ENCODE results near the gene TREH.

DNA sequence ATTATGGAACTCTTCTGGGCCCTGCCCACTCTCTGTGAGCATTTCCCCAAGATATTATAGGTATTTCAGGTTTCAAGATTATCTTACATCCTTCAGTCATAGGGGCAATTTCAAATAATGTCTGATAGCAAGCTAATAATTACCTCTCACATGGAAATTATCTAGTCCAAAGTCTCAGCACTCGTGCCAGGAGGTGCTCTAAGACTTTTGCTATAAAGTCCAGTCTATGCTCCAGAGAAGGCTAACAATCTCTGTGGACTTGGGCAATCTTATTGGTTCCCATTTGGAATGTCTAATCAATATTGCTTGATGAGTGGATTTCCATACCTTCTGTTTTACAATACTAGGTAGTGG lies 5.4 kb downstream of the TREH start:
- TF ChIP-seq, protein P1, sequence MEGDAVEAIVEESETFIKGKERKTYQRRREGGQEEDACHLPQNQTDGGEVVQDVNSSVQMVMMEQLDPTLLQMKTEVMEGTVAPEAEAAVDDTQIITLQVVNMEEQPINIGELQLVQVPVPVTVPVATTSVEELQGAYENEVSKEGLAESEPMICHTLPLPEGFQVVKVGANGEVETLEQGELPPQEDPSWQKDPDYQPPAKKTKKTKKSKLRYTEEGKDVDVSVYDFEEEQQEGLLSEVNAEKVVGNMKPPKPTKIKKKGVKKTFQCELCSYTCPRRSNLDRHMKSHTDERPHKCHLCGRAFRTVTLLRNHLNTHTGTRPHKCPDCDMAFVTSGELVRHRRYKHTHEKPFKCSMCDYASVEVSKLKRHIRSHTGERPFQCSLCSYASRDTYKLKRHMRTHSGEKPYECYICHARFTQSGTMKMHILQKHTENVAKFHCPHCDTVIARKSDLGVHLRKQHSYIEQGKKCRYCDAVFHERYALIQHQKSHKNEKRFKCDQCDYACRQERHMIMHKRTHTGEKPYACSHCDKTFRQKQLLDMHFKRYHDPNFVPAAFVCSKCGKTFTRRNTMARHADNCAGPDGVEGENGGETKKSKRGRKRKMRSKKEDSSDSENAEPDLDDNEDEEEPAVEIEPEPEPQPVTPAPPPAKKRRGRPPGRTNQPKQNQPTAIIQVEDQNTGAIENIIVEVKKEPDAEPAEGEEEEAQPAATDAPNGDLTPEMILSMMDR (IDR thresholded peaks at IDR 0.05; ENCODE audit: poor library complexity, severe bottlenecking) = no peak
- TF ChIP-seq, protein P2, sequence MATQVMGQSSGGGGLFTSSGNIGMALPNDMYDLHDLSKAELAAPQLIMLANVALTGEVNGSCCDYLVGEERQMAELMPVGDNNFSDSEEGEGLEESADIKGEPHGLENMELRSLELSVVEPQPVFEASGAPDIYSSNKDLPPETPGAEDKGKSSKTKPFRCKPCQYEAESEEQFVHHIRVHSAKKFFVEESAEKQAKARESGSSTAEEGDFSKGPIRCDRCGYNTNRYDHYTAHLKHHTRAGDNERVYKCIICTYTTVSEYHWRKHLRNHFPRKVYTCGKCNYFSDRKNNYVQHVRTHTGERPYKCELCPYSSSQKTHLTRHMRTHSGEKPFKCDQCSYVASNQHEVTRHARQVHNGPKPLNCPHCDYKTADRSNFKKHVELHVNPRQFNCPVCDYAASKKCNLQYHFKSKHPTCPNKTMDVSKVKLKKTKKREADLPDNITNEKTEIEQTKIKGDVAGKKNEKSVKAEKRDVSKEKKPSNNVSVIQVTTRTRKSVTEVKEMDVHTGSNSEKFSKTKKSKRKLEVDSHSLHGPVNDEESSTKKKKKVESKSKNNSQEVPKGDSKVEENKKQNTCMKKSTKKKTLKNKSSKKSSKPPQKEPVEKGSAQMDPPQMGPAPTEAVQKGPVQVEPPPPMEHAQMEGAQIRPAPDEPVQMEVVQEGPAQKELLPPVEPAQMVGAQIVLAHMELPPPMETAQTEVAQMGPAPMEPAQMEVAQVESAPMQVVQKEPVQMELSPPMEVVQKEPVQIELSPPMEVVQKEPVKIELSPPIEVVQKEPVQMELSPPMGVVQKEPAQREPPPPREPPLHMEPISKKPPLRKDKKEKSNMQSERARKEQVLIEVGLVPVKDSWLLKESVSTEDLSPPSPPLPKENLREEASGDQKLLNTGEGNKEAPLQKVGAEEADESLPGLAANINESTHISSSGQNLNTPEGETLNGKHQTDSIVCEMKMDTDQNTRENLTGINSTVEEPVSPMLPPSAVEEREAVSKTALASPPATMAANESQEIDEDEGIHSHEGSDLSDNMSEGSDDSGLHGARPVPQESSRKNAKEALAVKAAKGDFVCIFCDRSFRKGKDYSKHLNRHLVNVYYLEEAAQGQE (IDR thresholded peaks at IDR 0.05; ENCODE audit: borderline replicate concordance) = no peak
- TF ChIP-seq RAD21 (conservative IDR thresholded peaks at IDR 0.05) = no peak
- no peak for TF ChIP-seq EZH2 (IDR thresholded peaks at IDR 0.05; ENCODE audit: borderline replicate concordance, insufficient read depth, low read length, poor library complexity, severe bottlenecking)
- no peak for TF ChIP-seq POLR2AphosphoS5 (IDR thresholded peaks at IDR 0.05)
